ENCODE data around the gene RAB18.

GRCh38 chr10:27527666-27528295 lies 23.7 kb downstream of the RAB18 start:
- no peak for TF ChIP-seq CTCF (IDR thresholded peaks at IDR 0.05; ENCODE audit: low read depth, low read length, poor library complexity, severe bottlenecking)
- TF ChIP-seq EZH2phosphoT487 (IDR thresholded peaks at IDR 0.05; ENCODE audit: borderline replicate concordance, low read length), result no peak
